EL (cell line): ENCODE results near the gene SNX9.
"Not testable (repeated sequence)": the region's sequence is repeated elsewhere in the genome, so short reads cannot be mapped to it uniquely, and the experiment has no call there.

Experiments used
- DNase-seq: peaks from one replicate; pipeline ENCODE4 v3.0.0-alpha.2; 2016

Gene SNX9

GRCh38 chr6:157892363-157892877, 69.4 kb downstream of the SNX9 start:
- no peak for DNase-seq

GRCh38 chr6:157893238-157893637, 70.2 kb downstream of the SNX9 start:
- DNase-seq = no peak

- DNase-seq = no peak
These were observed 72.5 kb downstream of the SNX9 start for GRCh38 chr6:157895585-157895984.

- DNase-seq = no peak
These were observed 73.9 kb downstream of the SNX9 start for GRCh38 chr6:157896932-157897331.

GRCh38 chr6:157898169-157898568, 75.1 kb downstream of the SNX9 start:
- no peak for DNase-seq

- DNase-seq = no peak
These were observed 75.6 kb downstream of the SNX9 start for GRCh38 chr6:157898640-157899039.

GRCh38 chr6:157900262-157900661, 77.2 kb downstream of the SNX9 start:
- not testable (repeated sequence) for DNase-seq

GRCh38 chr6:157900751-157901150, 77.7 kb downstream of the SNX9 start:
- not testable (repeated sequence) for DNase-seq

GRCh38 chr6:157904999-157905398, 82.0 kb downstream of the SNX9 start:
- no peak for DNase-seq

- no peak for DNase-seq
These were observed 82.7 kb downstream of the SNX9 start for GRCh38 chr6:157905590-157906342.

GRCh38 chr6:157906537-157907061, 83.6 kb downstream of the SNX9 start:
- no peak for DNase-seq

GRCh38 chr6:157907651-157908050, 84.6 kb downstream of the SNX9 start:
- DNase-seq = no peak

- DNase-seq = no peak
These were observed 85.6 kb downstream of the SNX9 start for GRCh38 chr6:157908369-157909281.

GRCh38 chr6:157909282-157909664, 86.2 kb downstream of the SNX9 start:
- DNase-seq = no peak

GRCh38 chr6:157911278-157911677, 88.2 kb downstream of the SNX9 start:
- no peak for DNase-seq

- no peak for DNase-seq
These were observed 88.7 kb downstream of the SNX9 start for GRCh38 chr6:157911786-157912185.

- DNase-seq = peak; percentile 95
These were observed 89.3 kb downstream of the SNX9 start for GRCh38 chr6:157912326-157912725.

- peak; percentile 28 for DNase-seq
These were observed 98.8 kb downstream of the SNX9 start for GRCh38 chr6:157921685-157922367.

GRCh38 chr6:157925771-157926170, 102.7 kb downstream of the SNX9 start:
- no peak for DNase-seq

- DNase-seq = no peak
These were observed 104.0 kb downstream of the SNX9 start for GRCh38 chr6:157927011-157927410.

- no peak for DNase-seq
These were observed 105.4 kb downstream of the SNX9 start for GRCh38 chr6:157928428-157928827.

GRCh38 chr6:157929076-157929475, 106.0 kb downstream of the SNX9 start:
- DNase-seq = no peak

GRCh38 chr6:157929765-157930319, 106.8 kb downstream of the SNX9 start:
- DNase-seq = no peak
